ENCODE results near the gene SRSF1.
"Not testable (repeated sequence)": the region's sequence is repeated elsewhere in the genome, so short reads cannot be mapped to it uniquely, and the experiment has no call there.

SRSF1 gene

DNA sequence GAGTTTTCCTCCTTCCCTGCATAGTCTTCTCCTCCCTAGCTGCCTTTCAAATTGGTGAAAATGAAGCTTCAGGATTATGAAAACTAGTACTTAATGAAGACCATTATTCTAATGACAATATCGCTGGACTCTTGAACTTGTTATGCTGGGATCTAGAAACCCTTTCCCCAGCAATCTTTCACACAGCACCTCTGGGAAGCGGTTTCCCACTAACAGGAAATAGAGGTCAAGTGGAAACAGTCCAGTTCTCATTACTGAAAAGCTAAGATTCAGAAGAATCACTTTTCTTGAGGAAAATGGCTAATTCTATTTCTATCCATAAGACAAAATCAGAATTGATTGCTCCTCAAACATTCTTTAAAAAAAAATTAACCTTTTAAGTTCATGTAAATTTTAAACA lies 17.0 kb downstream of the SRSF1 start:
- no peak for DNase-seq (ENCODE audit: low read depth)

DNA sequence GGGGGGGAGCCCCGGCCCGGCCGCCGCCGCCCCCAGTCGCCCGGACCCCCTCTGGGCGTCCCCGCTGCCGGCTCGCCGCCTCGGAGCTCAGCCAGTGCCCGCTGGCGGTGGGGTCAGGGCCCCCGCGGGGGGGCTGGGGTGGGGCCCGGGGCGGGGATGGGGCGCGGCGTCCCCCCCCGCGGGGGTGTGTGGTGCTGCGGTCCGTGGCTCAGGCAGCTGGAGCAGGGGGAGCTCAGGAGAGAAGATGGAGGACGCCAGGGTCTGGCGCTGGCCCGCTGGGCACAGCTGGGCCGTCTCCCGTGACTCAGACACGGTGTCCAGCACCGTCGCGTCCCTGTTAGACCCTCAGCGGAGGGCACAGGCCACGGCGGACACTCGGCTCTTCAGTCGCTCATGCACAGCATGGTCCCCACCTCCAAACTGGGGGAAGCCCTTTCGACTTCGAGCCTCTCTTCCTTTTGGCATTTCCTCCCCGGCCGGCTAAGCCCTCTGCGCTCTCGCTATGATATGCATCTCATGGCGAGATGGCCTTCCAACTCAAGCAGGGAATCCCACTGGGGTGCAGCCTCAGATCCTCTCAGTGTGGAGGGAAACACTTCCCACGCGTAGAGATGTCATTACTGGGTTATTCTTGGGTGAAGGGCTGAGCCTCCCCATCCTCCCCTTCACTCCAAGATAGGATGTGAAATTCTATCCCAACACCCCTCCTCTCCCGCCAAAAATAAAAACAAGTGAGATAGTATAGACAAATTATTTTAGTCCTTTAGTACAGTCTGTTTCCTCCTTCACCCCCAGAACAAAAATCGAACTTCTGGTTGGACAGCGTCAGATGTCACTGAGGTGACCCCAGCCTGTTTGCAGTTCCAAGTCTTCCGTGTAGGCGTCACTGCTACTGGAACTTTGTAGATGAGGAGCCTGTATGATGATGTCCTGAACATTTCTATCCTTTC lies 18.5 kb downstream of the SRSF1 start:
- DNase-seq (ENCODE audit: low read depth) = peak; percentile 16

DNA sequence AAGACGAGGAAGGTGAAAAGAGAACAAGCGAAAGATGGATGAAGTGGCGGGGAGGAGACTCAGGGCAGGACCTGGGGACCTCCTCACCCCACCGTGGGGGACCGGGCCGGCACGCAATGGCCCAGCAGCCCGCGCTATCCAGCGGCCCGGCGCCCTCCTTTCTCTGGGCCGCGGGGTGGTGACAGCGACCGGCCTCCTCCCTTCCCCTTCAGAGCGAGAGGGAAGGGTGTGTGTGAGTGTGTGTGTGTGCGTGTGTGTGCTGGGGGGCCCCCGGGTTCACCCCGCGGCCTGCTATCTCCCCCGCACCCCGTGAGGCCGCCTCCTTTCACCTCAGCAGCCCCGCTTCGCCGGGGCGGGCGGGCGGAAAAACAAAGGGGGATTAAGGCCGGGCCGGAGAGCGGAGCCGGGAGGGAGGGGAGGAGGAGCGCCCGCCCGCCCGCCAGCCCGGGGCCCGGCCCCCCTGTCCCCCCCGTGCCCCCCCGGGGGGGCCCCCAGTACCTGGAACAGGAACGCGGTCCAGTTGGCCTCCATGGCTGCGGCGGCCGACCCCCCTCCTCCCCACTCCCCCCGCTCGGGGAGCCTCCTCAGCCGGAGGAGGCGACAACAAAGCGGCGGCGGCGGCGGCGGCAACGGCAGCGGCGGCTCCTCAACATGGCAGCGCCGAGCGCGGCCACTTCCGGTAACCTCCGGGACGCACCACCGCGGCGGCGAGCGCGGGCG lies 19.3 kb downstream of the SRSF1 start, which contains the start of gene VEZF1:
Gene VEZF1 (minus strand): TSS at position 674 of the 720 bp plus-strand sequence. CDS start 143 bp downstream, at position 531.
- DNase-seq (ENCODE audit: low read depth) = peak; percentile 16

DNA sequence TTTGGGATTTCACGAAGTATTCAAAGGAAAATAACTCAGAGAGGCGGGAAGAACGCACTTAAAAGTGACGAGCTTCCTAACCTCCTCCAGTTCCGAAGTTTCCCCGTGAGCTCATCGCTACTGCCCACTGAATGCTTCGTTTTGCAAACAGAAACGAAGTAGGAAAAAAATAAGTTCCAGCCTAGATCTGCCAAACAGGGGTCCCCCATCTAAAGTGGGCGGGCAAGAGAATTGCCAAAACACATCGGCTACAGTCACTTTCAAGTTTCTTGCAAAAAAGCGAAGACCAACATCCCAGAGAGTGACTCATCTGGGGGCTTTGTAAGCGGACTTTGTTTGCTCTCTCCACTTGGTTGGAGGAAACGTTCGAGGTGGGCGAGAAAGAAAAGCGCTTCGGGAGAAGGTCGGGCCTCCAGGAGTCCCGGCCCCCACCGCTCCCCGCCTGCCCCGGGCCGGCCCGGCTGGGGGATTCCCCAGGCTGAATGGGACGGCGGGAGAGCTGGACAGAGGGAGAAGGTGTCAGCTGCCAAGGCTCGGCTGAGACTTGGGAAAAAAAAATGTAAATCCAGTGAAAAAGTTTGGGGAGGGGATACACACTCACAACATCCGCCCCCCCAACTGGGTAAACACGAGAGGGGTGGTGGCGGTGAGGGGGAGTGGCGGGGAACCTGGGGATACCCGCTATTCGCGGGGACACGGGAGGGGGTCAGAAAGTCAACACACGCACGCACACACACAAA lies 20.0 kb downstream of the SRSF1 start:
- peak; percentile 27 for DNase-seq (ENCODE audit: low read depth)

DNA sequence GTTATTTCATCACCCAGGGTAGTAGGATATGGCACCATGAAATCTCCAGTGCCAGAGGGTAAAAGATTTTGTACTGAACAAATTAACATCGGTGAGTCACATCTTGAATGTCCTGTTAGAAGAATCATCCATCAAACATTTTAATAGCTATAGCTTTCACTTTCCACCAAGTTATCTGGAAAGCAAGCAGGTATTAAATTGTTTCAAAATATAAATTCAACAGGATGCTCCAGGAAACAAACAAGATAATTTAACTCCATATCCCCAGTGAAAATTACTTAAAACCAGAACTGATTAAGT lies 21.4 kb downstream of the SRSF1 start:
- peak; percentile 39 for DNase-seq (ENCODE audit: low read depth)

DNA sequence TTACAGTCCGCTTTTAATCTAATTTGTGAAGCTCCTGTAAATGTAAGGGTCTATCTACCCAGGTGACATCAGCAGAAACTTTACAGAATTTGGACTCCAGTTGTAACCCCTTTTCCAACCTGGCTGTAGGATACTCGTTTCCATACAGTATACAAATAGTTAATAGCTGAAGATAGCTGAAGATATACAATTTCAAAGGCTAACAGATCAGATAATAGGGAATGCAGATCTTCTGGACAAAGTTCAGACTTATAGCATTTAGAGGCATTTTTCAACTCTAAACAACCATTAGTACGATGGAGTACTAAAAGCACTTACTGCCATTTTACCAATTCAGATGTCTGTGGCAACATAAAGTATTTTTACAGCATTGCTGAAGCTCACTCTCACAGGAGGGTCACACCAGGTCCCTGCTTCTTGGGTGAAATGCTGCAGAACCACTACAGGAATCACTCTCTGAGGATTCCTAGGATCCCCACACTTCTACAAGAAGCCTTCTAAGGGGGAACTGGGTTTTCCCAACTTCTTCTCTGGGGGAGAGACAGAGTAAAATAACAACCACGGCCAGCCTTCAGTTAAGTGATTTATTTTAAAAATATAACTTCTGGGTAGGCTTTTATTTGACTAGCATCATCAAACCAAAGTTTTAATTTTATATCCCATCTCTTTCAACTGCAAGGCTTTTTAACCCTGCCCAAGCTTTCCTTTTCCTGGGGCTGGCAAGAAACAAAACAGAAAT lies 21.9 kb downstream of the SRSF1 start:
- DNase-seq (ENCODE audit: low read depth) = no peak

DNA sequence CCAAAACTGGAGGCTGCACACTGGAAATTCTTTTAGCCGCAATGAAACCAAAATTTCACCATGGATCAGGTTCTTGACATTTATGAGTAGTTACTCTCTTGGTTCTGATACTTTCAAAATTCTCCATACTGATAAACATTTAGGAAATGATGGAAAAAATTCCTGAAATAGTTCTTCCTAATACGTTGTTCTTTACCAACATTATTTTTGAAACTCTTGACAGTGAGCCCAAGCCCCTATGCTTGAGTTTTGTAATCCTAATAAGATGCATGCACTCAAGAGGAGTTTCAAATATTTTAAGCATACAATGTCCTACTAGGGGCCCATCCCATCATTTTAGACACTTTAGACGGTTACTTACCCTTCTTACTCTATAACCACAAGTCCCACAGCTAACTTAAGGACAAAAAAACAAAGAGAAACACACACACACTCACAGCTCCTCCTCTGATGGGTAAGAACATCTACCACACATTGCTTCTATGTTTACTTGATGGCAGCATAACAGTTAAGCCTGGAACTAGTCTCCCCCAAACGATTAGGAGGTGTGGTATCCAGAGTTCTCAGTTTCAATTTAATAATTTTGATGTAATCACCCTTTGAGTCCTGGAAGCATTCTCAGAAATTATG lies 22.7 kb downstream of the SRSF1 start:
- DNase-seq (ENCODE audit: low read depth) = peak; percentile 44

DNA sequence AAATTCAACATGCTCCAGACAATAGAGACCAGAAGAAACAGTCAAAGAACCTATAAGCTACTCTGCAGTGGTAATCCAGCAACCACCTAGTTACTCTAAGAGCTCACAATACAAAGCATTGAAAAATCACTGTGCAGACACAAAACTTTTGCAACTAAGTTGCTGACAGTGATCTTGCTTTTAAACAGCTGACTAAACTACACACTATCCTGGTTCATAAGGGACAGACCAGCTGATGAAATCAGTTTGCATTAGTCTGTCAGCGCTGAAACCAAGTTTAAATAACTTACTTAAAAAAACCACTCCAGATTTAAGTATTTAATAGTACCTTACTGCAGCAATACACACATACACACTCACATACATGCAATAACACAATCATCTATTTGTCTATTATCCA lies 23.6 kb downstream of the SRSF1 start:
- DNase-seq (ENCODE audit: low read depth) = no peak

DNA sequence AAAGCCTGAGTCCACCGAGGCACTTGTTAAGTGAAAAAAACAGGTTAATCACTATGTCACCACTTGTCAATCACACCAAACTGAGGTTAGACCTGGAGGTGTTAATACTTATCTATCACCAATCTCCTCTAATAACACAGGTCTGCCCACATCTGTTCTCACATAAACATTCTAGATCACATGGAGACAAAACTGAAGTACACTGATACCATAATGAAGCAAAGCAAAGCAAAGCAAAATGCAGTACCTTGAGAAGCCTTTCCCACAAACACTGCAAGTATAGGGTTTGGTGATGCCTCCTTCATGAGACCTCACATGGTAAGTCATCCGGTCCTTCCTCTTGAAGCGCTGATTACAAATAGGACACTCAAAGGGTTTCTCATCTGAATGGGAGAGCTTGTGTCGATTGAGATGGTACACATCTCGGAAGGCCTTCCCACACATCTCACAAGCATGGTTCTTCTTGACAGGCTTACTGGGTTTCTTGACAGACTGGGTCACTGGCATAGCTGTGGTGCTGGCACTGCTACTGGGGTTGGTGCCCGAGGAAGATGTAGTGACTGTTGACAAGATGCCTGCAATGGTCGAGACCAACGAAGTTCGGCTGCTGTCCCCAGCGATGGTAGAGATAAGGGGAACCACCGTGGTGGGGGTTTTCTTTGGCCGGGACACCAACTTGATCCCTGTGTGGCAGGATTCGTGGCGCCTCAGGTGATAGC lies 24.4 kb downstream of the SRSF1 start:
- DNase-seq (ENCODE audit: low read depth) = no peak

DNA sequence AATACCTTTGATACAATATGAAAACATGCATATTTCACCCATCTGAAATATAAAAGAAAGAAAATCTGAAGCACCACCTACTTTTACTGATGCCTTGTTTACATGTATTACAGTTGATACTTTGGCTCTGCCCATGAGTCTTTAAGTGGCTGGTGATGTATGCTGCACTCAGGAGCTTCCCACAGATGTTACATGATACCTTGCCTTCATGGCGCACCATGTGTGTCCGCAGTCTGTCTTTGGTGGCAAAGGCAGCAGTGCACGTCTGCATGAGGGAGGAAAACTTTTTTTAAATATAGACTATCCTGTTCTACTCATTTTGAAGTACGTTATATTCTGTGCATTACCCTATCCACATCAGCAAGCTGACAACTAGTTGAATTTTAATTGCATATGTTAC lies 26.5 kb downstream of the SRSF1 start:
- no peak for DNase-seq (ENCODE audit: low read depth)

DNA sequence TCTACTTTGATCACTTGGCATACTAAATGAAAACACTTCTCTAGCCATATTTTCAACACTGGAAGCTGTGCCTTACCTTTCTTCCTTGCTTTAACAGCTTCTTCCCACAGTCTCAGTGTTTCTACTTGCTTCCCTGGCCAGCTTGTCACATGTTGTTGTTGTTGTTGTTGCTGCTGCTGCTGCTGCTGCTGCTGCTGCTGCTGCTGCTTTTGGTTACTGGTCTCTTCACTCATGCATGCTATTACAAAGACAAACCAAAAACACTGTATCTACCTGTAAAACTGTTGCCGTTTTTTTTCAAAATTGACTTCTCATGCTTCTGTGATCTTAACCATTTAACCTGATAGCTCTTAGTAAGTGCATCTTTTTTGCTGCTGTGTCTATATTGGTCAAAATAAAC lies 28.0 kb downstream of the SRSF1 start:
- DNase-seq (ENCODE audit: low read depth) = no peak

DNA sequence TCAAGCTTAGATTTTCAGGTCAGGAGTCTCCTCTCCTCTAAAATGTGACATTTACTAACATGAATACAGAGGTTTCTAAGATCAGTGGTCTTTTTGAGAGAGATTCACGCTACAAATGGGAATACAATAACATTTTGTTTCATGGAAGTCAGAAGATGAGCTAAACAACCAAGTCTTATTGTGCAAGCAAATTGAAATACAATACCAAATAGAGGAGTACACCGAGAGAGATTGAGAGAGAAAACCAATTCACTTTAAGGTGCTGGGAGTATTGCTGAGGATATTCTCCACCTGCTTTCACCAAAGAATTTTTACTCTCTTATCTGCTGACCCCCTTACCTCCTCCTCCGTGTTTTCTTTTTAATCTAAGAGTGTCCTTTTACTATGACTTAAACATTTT lies 30.5 kb downstream of the SRSF1 start:
- DNase-seq (ENCODE audit: low read depth) = no peak

DNA sequence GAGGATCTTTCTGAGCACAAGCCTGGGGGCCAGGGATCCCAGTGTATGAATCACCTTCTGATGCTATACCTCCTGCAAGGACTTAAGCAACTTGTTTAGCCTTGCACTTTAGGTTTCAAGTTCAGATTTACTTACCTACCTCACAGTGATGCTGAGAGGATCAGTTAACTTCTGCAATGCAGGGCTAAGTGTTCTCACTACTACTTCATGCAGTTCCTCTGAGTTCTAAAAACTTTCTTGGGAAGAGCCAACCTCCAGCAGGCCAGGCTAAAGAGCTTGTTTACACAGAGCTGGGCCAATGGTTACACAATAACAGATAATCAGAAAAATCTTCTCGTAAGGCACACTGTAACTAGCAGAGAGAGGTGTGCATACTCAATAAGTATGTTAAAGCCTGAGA lies 32.0 kb downstream of the SRSF1 start:
- DNase-seq (ENCODE audit: low read depth) = no peak

DNA sequence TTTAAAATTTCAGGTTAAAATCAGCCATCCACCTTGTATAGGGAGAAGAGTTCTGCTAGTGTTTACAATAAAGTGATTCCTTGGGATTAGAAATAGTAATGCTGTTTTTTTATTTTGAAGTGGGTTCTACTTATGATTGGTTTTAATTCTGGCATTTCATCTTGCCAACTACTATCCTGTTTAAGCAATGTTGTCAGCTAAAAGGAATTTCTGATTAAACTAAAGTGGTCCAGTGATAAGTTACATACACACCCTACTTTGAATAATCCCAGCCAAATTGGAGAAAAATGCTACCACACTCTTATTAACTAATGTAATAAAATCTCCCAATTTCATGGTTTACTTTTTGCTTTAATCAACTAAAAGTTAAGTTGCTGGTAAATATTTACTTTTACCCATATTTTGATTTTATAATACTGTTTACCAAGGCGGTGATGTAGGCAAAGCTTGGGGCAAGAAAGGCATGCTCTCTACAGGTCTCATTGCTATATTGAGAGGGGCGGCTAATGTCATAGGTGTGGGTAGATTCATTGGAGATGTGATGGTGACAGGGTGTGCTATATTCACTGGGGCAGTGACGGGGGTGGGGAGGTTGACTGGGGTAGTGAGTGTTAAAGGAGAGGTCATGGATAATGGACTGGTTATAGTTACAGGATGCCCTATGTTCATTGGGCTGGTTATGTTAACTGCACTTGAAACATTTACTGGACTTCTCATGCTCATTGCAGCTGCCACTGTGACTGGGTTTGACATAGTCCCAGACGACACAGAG lies 32.8 kb downstream of the SRSF1 start:
- not testable (repeated sequence) for DNase-seq (ENCODE audit: low read depth)

DNA sequence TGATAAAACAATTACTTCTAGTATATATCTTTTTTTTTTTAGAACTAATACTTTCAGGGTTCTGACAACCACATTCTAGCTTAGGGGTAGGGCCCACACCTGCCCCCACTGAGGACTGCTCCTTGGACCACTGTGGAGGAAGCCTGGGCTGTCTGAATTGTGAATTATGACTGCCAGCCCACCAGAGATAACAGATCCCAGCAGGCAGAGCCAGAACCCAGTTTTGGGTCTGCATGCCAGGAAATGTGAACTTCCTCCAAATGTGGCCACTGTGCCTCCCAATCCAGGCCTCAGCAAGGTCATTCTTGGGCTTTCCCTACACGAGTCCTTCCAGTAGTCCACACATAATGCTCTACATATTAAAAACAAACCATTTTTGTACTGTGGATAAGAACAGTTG lies 34.9 kb downstream of the SRSF1 start:
- DNase-seq (ENCODE audit: low read depth) = no peak

DNA sequence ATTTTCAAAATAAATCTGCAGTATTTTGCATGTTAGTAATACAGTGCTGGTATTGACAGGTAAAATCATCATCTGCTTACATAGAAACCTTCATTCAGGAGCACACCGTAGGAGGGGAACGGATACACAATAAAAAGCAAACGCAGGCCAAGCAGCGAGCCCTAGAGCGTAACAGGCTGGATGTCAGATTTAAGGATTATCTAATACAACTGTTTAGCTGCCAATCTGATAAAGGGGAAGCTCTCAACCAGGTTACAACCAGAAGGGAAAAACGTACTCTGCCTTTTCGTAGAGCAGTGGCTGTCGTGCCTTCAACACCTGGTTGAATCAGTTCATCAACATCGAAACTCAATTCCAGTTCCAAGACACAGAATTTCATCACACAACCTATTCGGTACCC lies 35.5 kb downstream of the SRSF1 start:
- no peak for DNase-seq (ENCODE audit: low read depth)

DNA sequence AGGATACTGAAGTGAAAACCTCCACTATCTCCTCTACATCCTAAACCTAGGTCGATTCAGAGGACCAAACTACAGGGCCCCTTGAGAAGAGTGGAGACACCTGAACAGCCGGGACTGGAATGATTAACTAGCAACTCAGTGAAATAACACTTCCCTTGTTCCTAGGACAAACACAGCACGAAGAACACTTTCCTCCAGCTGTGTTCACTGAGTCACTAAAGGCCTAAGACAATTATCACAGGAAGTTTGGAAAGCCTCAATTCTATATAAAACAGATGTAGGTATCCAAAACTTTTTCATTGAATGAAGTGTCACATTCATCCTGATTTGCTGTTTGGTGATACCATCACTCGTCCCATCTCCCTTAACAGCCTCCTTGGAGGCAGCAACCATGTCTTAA lies 36.3 kb downstream of the SRSF1 start:
- DNase-seq (ENCODE audit: low read depth) = no peak

DNA sequence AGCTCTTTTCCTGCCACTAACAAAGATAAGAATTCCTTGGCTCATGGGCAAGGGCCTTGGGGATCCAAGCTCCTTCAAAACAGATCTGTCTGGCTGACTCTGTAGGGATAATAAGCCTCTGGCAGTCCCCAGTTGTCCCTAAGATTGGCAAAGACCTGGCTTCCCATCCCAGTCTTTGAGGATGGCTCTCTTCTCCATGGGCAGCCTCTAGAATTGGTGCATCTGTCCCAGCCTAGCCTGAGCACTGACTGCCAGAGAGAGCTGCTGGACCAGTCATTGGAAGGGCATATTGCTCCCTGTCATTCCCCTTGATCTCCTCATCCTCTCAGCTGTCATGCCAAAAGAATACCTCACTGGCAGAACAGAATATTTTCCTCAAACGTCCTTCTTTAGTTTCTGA lies 38.6 kb downstream of the SRSF1 start:
- DNase-seq (ENCODE audit: low read depth) = no peak

DNA sequence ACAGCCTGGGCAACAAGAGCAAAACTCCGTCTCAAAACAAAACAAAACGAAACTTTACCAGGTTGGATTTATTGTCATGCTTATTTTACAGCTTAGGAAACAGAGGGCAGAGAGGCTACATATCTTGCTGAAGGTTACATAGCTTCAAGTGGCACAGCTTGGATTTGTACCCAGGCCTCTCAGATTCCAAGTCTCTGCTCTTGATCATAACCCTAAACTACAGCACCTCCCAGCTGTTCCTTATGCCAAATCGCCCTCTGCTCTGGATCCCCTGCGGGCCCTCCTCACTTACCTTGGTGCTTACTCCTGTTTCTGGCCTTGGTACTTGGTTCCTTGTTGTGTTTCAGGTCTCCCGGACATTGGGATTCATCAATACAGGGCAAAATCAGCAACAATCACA lies 40.2 kb downstream of the SRSF1 start:
- no peak for DNase-seq (ENCODE audit: low read depth)

DNA sequence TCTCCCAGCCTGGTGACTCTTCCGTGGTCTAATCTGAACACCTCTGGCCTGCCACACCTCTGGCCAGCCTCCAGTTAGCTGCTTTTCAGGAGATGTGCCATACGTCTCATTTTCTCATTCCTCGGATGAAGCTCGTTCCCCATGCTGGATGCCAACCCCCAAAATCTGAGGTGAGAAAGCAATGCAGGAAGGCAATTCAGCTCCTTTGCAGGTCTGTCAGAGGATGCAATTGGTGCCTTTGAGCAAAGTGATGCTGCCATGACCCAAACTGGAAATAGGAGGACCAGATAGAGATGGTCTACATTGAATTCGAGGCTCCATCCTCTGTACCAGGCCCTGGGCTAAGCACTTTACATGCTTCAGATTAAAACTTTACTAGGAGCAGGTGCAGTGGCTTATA lies 40.8 kb downstream of the SRSF1 start:
- no peak for DNase-seq (ENCODE audit: low read depth)

All from GM04503 (cell line).